ENCODE results near the gene CHST11.

The CHST11 gene

GRCh38 chr12:104703372-104703771 is 246.6 kb downstream of the CHST11 start:
- DNase-seq = no peak

- DNase-seq = no peak
Observed at GRCh38 chr12:104704224-104704779, 247.6 kb downstream of the CHST11 start.

- no peak for DNase-seq
Observed at GRCh38 chr12:104707194-104707593, 250.4 kb downstream of the CHST11 start.

GRCh38 chr12:104707794-104708558 is 251.2 kb downstream of the CHST11 start:
- no peak for DNase-seq

GRCh38 chr12:104708891-104709290 is 252.1 kb downstream of the CHST11 start:
- no peak for DNase-seq

- DNase-seq = no peak
Observed at GRCh38 chr12:104709692-104710435, 253.1 kb downstream of the CHST11 start.

GRCh38 chr12:104710940-104711689 is 254.4 kb downstream of the CHST11 start:
- DNase-seq = no peak

GRCh38 chr12:104712477-104712876 is 255.7 kb downstream of the CHST11 start:
- DNase-seq = no peak

GRCh38 chr12:104712968-104713367 is 256.2 kb downstream of the CHST11 start:
- DNase-seq = no peak

- DNase-seq = no peak
Observed at GRCh38 chr12:104713444-104713843, 256.7 kb downstream of the CHST11 start.

- no peak for DNase-seq
Observed at GRCh38 chr12:104714369-104714768, 257.6 kb downstream of the CHST11 start.

- no peak for DNase-seq
Observed at GRCh38 chr12:104716172-104716571, 259.4 kb downstream of the CHST11 start.

GRCh38 chr12:104718304-104718929 is 261.7 kb downstream of the CHST11 start:
- DNase-seq = no peak

GRCh38 chr12:104719700-104720338 is 263.1 kb downstream of the CHST11 start:
- no peak for DNase-seq

GRCh38 chr12:104720339-104721038 is 263.7 kb downstream of the CHST11 start:
- DNase-seq = no peak

GRCh38 chr12:104721039-104721405 is 264.3 kb downstream of the CHST11 start:
- DNase-seq = no peak

- no peak for DNase-seq
Observed at GRCh38 chr12:104721936-104722335, 265.2 kb downstream of the CHST11 start.

- DNase-seq = no peak
Observed at GRCh38 chr12:104722601-104723534, 266.1 kb downstream of the CHST11 start.

GRCh38 chr12:104723895-104724294 is 267.1 kb downstream of the CHST11 start:
- no peak for DNase-seq

- DNase-seq = no peak
Observed at GRCh38 chr12:104724992-104725585, 268.3 kb downstream of the CHST11 start.

Measured in SHP77 (cell line).